RWPE2 (cell line): ENCODE results near the gene CARMIL3.

ENCODE experiments used
- ATAC-seq: fragments of 200-7000 bp; cut with Tn5 transposase; 3 replicates; pipeline ENCODE4 v1.9.1; 2021; ENCODE audit warnings: low read depth
- DNase-seq: peaks from one replicate; pipeline ENCODE4 v3.0.0-alpha.2; 2020; ENCODE audit warnings: low spot score
- H3K27ac ChIP-seq: fragments of 450-650 bp; 2 replicates; pipeline ENCODE4 v1.5.1; 2017; ENCODE audit warnings: mild to moderate bottlenecking; ENCODE audit not compliant: poor library complexity, severe bottlenecking
- H3K27me3 ChIP-seq: fragments of 250-450 bp; sonication (Bioruptor Pico); 2 replicates; pipeline ENCODE4 v1.5.1; 2021; ENCODE audit warnings: mild to moderate bottlenecking, moderate library complexity; ENCODE audit not compliant: insufficient read depth, poor library complexity, severe bottlenecking
- H3K36me3 ChIP-seq: fragments of 250-450 bp; sonication (Bioruptor Pico); 2 replicates; pipeline ENCODE4 v1.5.1; 2020; ENCODE audit warnings: low read depth, mild to moderate bottlenecking, moderate library complexity
- H3K4me1 ChIP-seq: fragments of 250-450 bp; sonication (Bioruptor Pico); 2 replicates; pipeline ENCODE4 v1.5.1; 2021; ENCODE audit warnings: mild to moderate bottlenecking, moderate library complexity; ENCODE audit not compliant: insufficient read depth, poor library complexity, severe bottlenecking
- H3K4me3 ChIP-seq: fragments of 250-450 bp; sonication (Bioruptor Pico); 2 replicates; pipeline ENCODE4 v1.5.1; 2021; ENCODE audit warnings: mild to moderate bottlenecking, moderate library complexity; ENCODE audit not compliant: severe bottlenecking
- H3K9me3 ChIP-seq: fragments of 250-450 bp; sonication (Bioruptor Pico); 2 replicates; pipeline ENCODE4 v1.5.1; 2021; ENCODE audit warnings: mild to moderate bottlenecking, moderate library complexity; ENCODE audit not compliant: severe bottlenecking
- TF ChIP-seq, protein P1 (sequence below): fragments of 450-650 bp; IDR thresholded peaks from one replicate; pipeline ENCODE4 v1.5.1; 2017; ENCODE audit warnings: mild to moderate bottlenecking, moderate library complexity; ENCODE audit not compliant: poor library complexity, severe bottlenecking

The CARMIL3 gene

DNA sequence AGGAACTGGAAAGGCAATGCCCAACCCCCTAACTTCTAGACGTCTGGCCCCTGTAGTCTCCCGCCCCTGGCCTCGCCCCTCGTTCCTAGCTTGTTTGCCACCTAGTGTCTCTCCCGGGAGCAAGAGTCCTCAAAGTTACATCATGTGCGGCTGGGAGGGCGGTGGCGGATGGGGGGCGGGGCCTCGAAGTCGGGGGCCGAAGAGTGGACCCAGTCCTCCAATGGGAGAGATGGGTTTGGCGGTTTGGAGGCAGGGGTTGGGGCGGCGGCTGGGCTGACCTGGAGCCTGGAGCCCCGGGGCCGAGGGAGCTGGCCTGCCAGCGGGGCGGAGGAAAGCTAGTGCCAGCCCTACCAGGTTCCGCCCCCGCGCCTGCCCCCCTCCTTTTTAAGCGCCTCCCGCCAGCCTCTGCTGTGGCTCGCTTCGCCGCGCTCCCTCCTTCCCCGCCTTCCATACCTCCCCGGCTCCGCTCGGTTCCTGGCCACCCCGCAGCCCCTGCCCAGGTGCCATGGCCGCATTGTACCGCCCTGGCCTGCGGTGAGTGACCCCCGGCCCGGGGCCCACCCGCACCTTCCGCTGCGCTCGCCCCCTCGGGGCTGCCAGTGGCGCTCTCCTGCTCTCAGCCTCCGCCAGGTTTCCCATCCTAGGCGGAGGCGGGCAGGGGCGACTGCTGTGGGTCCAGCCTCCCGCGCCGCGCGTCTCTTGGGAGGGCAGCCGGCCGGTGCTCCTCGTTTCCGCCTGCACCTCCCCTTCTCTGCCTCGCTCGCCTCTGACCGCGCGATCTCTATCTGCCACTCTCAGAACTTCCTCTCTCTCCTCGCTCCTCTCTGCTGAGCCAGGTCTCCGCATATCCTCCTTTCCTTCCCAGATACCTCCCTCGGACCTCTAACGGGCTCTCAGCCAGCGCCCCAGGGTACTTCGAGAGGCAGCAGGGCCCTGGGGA lies 42.4 kb downstream of the CARMIL3 start, which contains the start of gene PCK2:
TSS of gene PCK2 (plus strand) at position 411 of the 940 bp plus-strand sequence. CDS start at position 506, 95 bp downstream.
- Histone ChIP-seq H3K27me3 (no peaks in the 10 kb centered on the region), H3K9me3 (no peaks in the 10 kb centered on the region), H3K36me3 (peaks cover 36% of the 10 kb centered on the region), H3K4me1 (peaks cover 15% of the 10 kb centered on the region), H3K27ac (peak within 1 kb of the TSS; percentile 55), H3K4me3 (peak within 1 kb of the TSS; percentile 88)
- DNase-seq (peak; percentile 99), ATAC-seq (peak; percentile 91)
- TF ChIP-seq, protein P1, sequence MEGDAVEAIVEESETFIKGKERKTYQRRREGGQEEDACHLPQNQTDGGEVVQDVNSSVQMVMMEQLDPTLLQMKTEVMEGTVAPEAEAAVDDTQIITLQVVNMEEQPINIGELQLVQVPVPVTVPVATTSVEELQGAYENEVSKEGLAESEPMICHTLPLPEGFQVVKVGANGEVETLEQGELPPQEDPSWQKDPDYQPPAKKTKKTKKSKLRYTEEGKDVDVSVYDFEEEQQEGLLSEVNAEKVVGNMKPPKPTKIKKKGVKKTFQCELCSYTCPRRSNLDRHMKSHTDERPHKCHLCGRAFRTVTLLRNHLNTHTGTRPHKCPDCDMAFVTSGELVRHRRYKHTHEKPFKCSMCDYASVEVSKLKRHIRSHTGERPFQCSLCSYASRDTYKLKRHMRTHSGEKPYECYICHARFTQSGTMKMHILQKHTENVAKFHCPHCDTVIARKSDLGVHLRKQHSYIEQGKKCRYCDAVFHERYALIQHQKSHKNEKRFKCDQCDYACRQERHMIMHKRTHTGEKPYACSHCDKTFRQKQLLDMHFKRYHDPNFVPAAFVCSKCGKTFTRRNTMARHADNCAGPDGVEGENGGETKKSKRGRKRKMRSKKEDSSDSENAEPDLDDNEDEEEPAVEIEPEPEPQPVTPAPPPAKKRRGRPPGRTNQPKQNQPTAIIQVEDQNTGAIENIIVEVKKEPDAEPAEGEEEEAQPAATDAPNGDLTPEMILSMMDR: no peak

GRCh38 chr14:24094841-24095270 lies 43.0 kb downstream of the CARMIL3 start:
- Histone ChIP-seq H3K27ac (peak overlapping the region; percentile 55), H3K27me3 (no peaks in the 10 kb centered on the region), H3K4me3 (peak overlapping the region; percentile 88), H3K9me3 (no peaks in the 10 kb centered on the region), H3K36me3 (peaks cover 43% of the 10 kb centered on the region), H3K4me1 (peaks cover 15% of the 10 kb centered on the region)
- ATAC-seq: no peak; the same call in 2 of the 3 replicates
- no peak for DNase-seq
- TF ChIP-seq, protein P1: no peak

GRCh38 chr14:24095271-24096068 lies 43.7 kb downstream of the CARMIL3 start:
- H3K9me3 ChIP-seq: no peaks in the 10 kb centered on the region
- no peaks in the 10 kb centered on the region for H3K27me3 ChIP-seq
- peaks cover 49% of the 10 kb centered on the region for H3K36me3 ChIP-seq
- H3K4me1 ChIP-seq: peaks cover 15% of the 10 kb centered on the region
- ATAC-seq: no peak
- DNase-seq: no peak
- H3K27ac ChIP-seq: peak overlapping the region; percentile 55
- TF ChIP-seq, protein P1: no peak
- peak overlapping the region; percentile 88 for H3K4me3 ChIP-seq

DNA sequence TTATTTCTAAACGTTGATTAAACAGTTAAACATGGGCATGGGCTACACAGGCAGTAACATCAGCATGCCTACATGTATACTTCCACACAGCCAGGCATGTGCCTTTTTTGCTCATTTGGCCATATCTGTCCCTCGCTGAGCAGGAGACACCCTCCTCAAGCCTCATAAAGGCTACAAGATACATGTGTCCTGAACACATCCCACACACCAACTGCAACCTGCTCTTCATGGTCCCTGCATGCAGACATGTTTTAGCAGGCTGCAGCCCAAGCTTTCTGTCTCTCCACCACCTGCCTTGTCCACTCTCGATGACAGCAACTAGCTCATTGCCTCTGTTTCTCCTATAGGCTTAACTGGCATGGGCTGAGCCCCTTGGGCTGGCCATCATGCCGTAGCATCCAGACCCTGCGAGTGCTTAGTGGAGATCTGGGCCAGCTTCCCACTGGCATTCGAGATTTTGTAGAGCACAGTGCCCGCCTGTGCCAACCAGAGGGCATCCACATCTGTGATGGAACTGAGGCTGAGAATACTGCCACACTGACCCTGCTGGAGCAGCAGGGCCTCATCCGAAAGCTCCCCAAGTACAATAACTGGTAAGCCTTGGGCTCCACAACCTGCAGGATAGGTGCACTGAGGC lies 44.9 kb downstream of the CARMIL3 start:
- H3K4me1 ChIP-seq: peaks cover 15% of the 10 kb centered on the region
- H3K9me3 ChIP-seq: no peaks in the 10 kb centered on the region
- DNase-seq (no peak), ATAC-seq (no peak)
- H3K27ac ChIP-seq: no peak overlapping the region
- TF ChIP-seq, protein P1: no peak
- no peaks in the 10 kb centered on the region for H3K27me3 ChIP-seq
- peaks cover 61% of the 10 kb centered on the region for H3K36me3 ChIP-seq
- H3K4me3 ChIP-seq: no peak overlapping the region
